Neural cell (in vitro differentiated cells): ENCODE measurements around the gene GNG2. TPM values are rescaled to one million over a fixed set of nuclear protein-coding genes. Genes with fewer than 3 reads are reported as not detected.

Source experiments
- H2AFZ ChIP-seq: fragments of 200-600, 300-800 bp; sonication (generic), shearing (Covaris generic); 2 replicates; pipeline ENCODE4 v1.6.0; 2014; ENCODE audit warnings: low read depth, mild to moderate bottlenecking, antibody characterized with exemption, low read length, moderate library complexity
- H3F3A ChIP-seq: fragments of 200-600 bp; shearing (Covaris generic); 2 replicates; pipeline ENCODE4 v1.6.1; 2016; ENCODE audit warnings: mild to moderate bottlenecking, moderate library complexity, mixed read lengths, antibody characterized with exemption, low read length; ENCODE audit not compliant: insufficient read depth, poor library complexity, severe bottlenecking
- H3K27ac ChIP-seq: fragments of 200-600, 300-800 bp; sonication (generic), shearing (Covaris generic); 2 replicates; pipeline ENCODE4 v1.5.1; 2014; ENCODE audit warnings: mild to moderate bottlenecking, low read length, moderate library complexity
- H3K27me3 ChIP-seq: fragments of 300-800, 200-600 bp; sonication (generic), shearing (Covaris generic); 2 replicates; pipeline ENCODE4 v1.6.0; 2014; ENCODE audit warnings: mild to moderate bottlenecking, low read depth, low read length, moderate library complexity; ENCODE audit not compliant: insufficient read depth
- H3K36me3 ChIP-seq: fragments of 300-800, 200-600 bp; sonication (generic), shearing (Covaris generic); 2 replicates; pipeline ENCODE4 v1.5.1; 2014; ENCODE audit warnings: mild to moderate bottlenecking, antibody characterized with exemption, low read length, moderate library complexity; ENCODE audit not compliant: insufficient read depth
- H3K4me2 ChIP-seq: fragments of 300-800, 200-600 bp; sonication (generic), shearing (Covaris generic); 2 replicates; pipeline ENCODE4 v1.6.0; 2014; ENCODE audit warnings: mild to moderate bottlenecking, low read length
- H3K4me3 ChIP-seq: fragments of 300-800, 200-600 bp; sonication (generic), shearing (Covaris generic); 2 replicates; pipeline ENCODE4 v1.5.1; 2014; ENCODE audit warnings: mild to moderate bottlenecking, low read length, moderate library complexity
- H3K79me2 ChIP-seq: fragments of 200-600 bp; shearing (Covaris generic); replicated peaks from 2 replicates; pipeline ENCODE4 v1.6.0; 2014; ENCODE audit warnings: mild to moderate bottlenecking, low read length, moderate library complexity; ENCODE audit not compliant: insufficient read depth
- H3K9ac ChIP-seq: fragments of 300-800, 200-600 bp; sonication (generic), shearing (Covaris generic); 2 replicates; pipeline ENCODE4 v1.6.1; 2016; ENCODE audit warnings: mild to moderate bottlenecking, low read length, mixed read lengths
- H3K9me2 ChIP-seq: fragments of 200-600 bp; shearing (Covaris generic); 2 replicates; pipeline ENCODE4 v1.6.1; 2016; ENCODE audit warnings: mild to moderate bottlenecking, low read length, mixed read lengths; ENCODE audit not compliant: insufficient read depth
- H3K9me3 ChIP-seq: fragments of 200-600, 300-800 bp; sonication (generic), shearing (Covaris generic); 2 replicates; pipeline ENCODE4 v1.6.1; 2016; ENCODE audit warnings: mild to moderate bottlenecking, mixed run types, low read length, moderate library complexity, mixed read lengths
- H4K20me1 ChIP-seq: fragments of 200-600 bp; shearing (Covaris generic); 2 replicates; pipeline ENCODE4 v1.6.1; 2016; ENCODE audit warnings: mild to moderate bottlenecking, mixed run types; ENCODE audit not compliant: insufficient read depth
- CTCF ChIP-seq: fragments of 450-650 bp; IDR thresholded peaks from 2 replicates; pipeline ENCODE4 v1.5.1; 2014; ENCODE audit warnings: antibody characterized with exemption, mild to moderate bottlenecking, moderate library complexity; ENCODE audit not compliant: poor library complexity, severe bottlenecking
- EP300 ChIP-seq: fragments of 450-650 bp; conservative IDR thresholded peaks from 2 replicates; pipeline ENCODE4 v1.6.1; 2014; ENCODE audit warnings: antibody characterized with exemption, mild to moderate bottlenecking, moderate library complexity; ENCODE audit not compliant: poor library complexity, severe bottlenecking
- EZH2 ChIP-seq: fragments of 200-600, 300-800 bp; shearing (Covaris generic), sonication (generic); IDR thresholded peaks from 2 replicates; pipeline ENCODE4 v1.6.1; 2014; ENCODE audit warnings: antibody characterized with exemption, low read length, borderline replicate concordance, mild to moderate bottlenecking; ENCODE audit not compliant: insufficient read depth, poor library complexity, severe bottlenecking
- MXI1 ChIP-seq: fragments of 450-650 bp; conservative IDR thresholded peaks from 2 replicates; pipeline ENCODE4 v1.6.1; 2014; ENCODE audit warnings: antibody characterized with exemption, mild to moderate bottlenecking; ENCODE audit not compliant: poor library complexity, severe bottlenecking
- POLR2AphosphoS5 ChIP-seq: IDR thresholded peaks from 2 replicates; pipeline ENCODE4 v1.6.1; 2012
- RAD21 ChIP-seq: fragments of 450-650 bp; conservative IDR thresholded peaks from 2 replicates; pipeline ENCODE4 v1.6.1; 2014; ENCODE audit warnings: antibody characterized with exemption, mild to moderate bottlenecking, moderate library complexity
- REST ChIP-seq: IDR thresholded peaks from 2 replicates; pipeline ENCODE4 v1.6.1; 2012; ENCODE audit warnings: borderline replicate concordance
- SMC3 ChIP-seq: fragments of 450-650 bp; conservative IDR thresholded peaks from 2 replicates; pipeline ENCODE4 v1.6.1; 2014; ENCODE audit warnings: antibody characterized with exemption, mild to moderate bottlenecking, moderate library complexity; ENCODE audit not compliant: poor library complexity
- TAF1 ChIP-seq: IDR thresholded peaks from 2 replicates; pipeline ENCODE4 v1.6.1; 2012; ENCODE audit warnings: low read depth
- polyA plus RNA-seq: library from polyadenylated mRNA; depleted of rRNA; stranded (reverse); fragments of >200 nt; gene quantifications from 2 replicates; pipeline ENCODE4 v1.2.3, GENCODE V29; 2014

The GNG2 gene
- polyA plus RNA-seq, 1 donor from 2014 or later = 515 TPM

GRCh38 chr14:51872396-51872795 lies 12.0 kb downstream of the GNG2 start:
- Histone ChIP-seq H3K9ac (no peak overlapping the region), H3K79me2 (peaks cover 96% of the 10 kb centered on the region)

GRCh38 chr14:51873221-51873893 lies 12.9 kb downstream of the GNG2 start:
- no peak overlapping the region for H3K9ac ChIP-seq
- H3F3A ChIP-seq = peaks cover 3% of the 10 kb centered on the region
- H3K27ac ChIP-seq = no peak overlapping the region
- H4K20me1 ChIP-seq = peaks cover 35% of the 10 kb centered on the region
- no peaks in the 10 kb centered on the region for H3K27me3 ChIP-seq
- H3K4me2 ChIP-seq = no peak overlapping the region
- H3K79me2 ChIP-seq = peaks cover 89% of the 10 kb centered on the region
- no peaks in the 10 kb centered on the region for H3K9me3 ChIP-seq
- peaks cover 1% of the 10 kb centered on the region for H3K36me3 ChIP-seq
- H3K4me3 ChIP-seq = no peak overlapping the region
- no peaks in the 10 kb centered on the region for H3K9me2 ChIP-seq
- H2AFZ ChIP-seq = no peak overlapping the region
- TF ChIP-seq SMC3 (no peak), EP300 (no peak), TAF1 (no peak), EZH2 (no peak), RAD21 (no peak), REST (no peak), MXI1 (no peak), POLR2AphosphoS5 (no peak)

More at GRCh38 chr14:51872396-51872795, 12.0 kb downstream of the GNG2 start:
- peaks cover 3% of the 10 kb centered on the region for H3F3A ChIP-seq
- no peak overlapping the region for H3K27ac ChIP-seq
- no peak overlapping the region for H3K4me3 ChIP-seq
- no peaks in the 10 kb centered on the region for H3K9me3 ChIP-seq
- H3K36me3 ChIP-seq = no peaks in the 10 kb centered on the region
- no peaks in the 10 kb centered on the region for H3K9me2 ChIP-seq
- no peaks in the 10 kb centered on the region for H3K27me3 ChIP-seq
- peaks cover 35% of the 10 kb centered on the region for H4K20me1 ChIP-seq
- H3K4me2 ChIP-seq = peak overlapping the region; percentile 17
- TF ChIP-seq REST (no peak), CTCF (no peak), SMC3 (no peak), EP300 (no peak), TAF1 (no peak), MXI1 (no peak), EZH2 (no peak), RAD21 (no peak), POLR2AphosphoS5 (no peak)
- H2AFZ ChIP-seq = no peak overlapping the region
